Measurements from ENCODE around the gene PTPRN2.
"Not testable (repeated sequence)": the region's sequence is repeated elsewhere in the genome, so short reads cannot be mapped to it uniquely, and the experiment has no call there.

Gene PTPRN2

DNA sequence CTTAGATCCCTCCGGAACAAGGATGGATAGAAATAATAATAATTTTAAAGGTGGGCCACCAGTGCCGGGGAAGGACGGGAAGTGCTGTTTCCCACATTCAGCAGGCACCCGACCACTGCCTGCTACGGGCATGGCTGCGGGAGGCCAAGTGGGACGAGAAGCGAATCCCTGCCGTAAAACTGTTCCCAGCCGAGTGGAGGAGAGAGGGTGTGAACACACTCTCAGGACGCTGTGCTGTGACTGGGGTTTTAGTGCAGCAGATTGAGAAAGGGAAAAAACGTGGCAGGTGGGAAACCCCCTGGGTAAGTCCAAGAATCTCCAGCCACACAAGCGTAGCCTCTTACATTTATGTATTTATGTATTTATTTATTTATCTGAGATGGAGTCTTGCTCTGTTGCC lies 1092.0 kb downstream of the PTPRN2 start:
- H3K27me3 ChIP-seq (ENCODE audit: control insufficient read depth in 2 of 2, insufficient read depth in 2 of 2, low read length in 2 of 2) = no peaks in the 10 kb centered on the region
- H3K9me3 ChIP-seq (ENCODE audit: control insufficient read depth in 2 of 2, low read length in 2 of 2) = no peaks in the 10 kb centered on the region
- no peak overlapping the region for H3K27ac ChIP-seq (ENCODE audit: low read depth in 2 of 2, low read length in 2 of 2)
- H3K4me1 ChIP-seq (ENCODE audit: control insufficient read depth in 2 of 2, insufficient read depth in 2 of 2, low read length in 2 of 2) = no peaks in the 10 kb centered on the region
- no peak overlapping the region for H3K9ac ChIP-seq (ENCODE audit: low read depth in 1 of 2, low read length in 2 of 2)
- H3K4me3 ChIP-seq (ENCODE audit: low read length in 2 of 2) = no peak overlapping the region
- no peaks in the 10 kb centered on the region for H3K36me3 ChIP-seq (ENCODE audit: control insufficient read depth in 2 of 2, insufficient read depth in 2 of 2, low read length in 2 of 2)

DNA sequence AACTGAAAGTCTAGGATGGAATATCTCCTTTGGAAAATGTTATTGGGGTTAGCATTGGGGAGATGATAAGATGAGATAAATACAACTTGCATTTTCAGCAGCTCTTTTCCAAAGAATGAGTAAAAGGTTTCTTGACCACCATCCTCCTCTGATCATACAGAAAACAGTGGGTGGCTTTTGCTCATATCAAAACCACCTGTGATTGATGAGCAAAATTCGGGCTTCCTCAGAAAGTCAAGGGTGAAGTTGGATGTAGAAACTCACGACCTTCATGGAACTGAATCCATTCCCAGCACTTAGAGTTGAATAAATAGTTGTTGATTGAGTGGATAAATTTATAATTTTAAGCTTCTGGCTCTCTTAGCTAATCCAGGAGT lies 1092.5 kb downstream of the PTPRN2 start:
- no peaks in the 10 kb centered on the region for H3K4me1 ChIP-seq (ENCODE audit: control insufficient read depth in 2 of 2, insufficient read depth in 2 of 2, low read length in 2 of 2)
- H3K27ac ChIP-seq (ENCODE audit: low read depth in 2 of 2, low read length in 2 of 2) = no peak overlapping the region
- H3K4me3 ChIP-seq (ENCODE audit: low read length in 2 of 2) = no peak overlapping the region
- H3K36me3 ChIP-seq (ENCODE audit: control insufficient read depth in 2 of 2, insufficient read depth in 2 of 2, low read length in 2 of 2) = no peaks in the 10 kb centered on the region
- no peak overlapping the region for H3K9ac ChIP-seq (ENCODE audit: low read depth in 1 of 2, low read length in 2 of 2)
- no peaks in the 10 kb centered on the region for H3K9me3 ChIP-seq (ENCODE audit: control insufficient read depth in 2 of 2, low read length in 2 of 2)
- H3K27me3 ChIP-seq (ENCODE audit: control insufficient read depth in 2 of 2, insufficient read depth in 2 of 2, low read length in 2 of 2) = no peaks in the 10 kb centered on the region

DNA sequence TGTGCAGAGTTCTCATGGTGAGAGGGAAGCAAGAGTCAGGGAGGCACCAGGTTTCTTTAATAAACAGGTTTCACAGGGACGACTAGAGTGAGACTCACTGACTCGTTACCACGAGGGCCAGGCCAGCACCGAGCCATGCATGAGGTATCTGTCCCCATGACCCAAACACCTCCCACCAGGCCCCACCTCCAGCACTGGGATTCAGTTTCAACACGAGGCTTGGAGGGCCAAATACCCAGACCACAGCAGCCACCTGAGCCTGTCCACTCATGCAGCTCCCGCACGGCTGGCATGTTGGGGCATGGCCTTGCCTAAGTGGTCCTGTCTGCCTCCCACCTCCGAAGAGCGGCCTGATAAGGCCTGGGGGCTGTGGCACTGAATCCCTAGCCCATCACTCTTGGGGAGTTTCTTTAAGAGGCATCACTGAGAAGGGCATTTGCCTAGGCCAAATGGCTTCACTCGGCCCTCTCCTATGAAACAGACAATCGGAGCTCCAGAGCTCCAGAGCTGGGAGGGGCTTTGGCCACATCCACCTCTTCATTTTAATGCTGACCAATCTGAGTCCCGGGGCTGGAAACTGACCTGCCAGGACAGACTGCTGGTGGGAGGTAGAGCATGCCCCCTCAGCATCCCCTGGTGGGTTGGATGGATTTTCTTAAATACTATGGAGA lies 1093.0 kb downstream of the PTPRN2 start:
- no peaks in the 10 kb centered on the region for H3K36me3 ChIP-seq (ENCODE audit: control insufficient read depth in 2 of 2, insufficient read depth in 2 of 2, low read length in 2 of 2)
- H3K4me1 ChIP-seq (ENCODE audit: control insufficient read depth in 2 of 2, insufficient read depth in 2 of 2, low read length in 2 of 2) = no peaks in the 10 kb centered on the region
- no peak overlapping the region for H3K4me3 ChIP-seq (ENCODE audit: low read length in 2 of 2)
- H3K27ac ChIP-seq (ENCODE audit: low read depth in 2 of 2, low read length in 2 of 2) = no peak overlapping the region
- H3K9me3 ChIP-seq (ENCODE audit: control insufficient read depth in 2 of 2, low read length in 2 of 2) = no peaks in the 10 kb centered on the region
- H3K27me3 ChIP-seq (ENCODE audit: control insufficient read depth in 2 of 2, insufficient read depth in 2 of 2, low read length in 2 of 2) = no peaks in the 10 kb centered on the region
- no peak overlapping the region for H3K9ac ChIP-seq (ENCODE audit: low read depth in 1 of 2, low read length in 2 of 2)

- no peaks in the 10 kb centered on the region for H3K36me3 ChIP-seq (ENCODE audit: control insufficient read depth in 2 of 2, insufficient read depth in 2 of 2, low read length in 2 of 2)
- no peak overlapping the region for H3K9ac ChIP-seq (ENCODE audit: low read depth in 1 of 2, low read length in 2 of 2)
- no peaks in the 10 kb centered on the region for H3K9me3 ChIP-seq (ENCODE audit: control insufficient read depth in 2 of 2, low read length in 2 of 2)
- no peak overlapping the region for H3K27ac ChIP-seq (ENCODE audit: low read depth in 2 of 2, low read length in 2 of 2)
- no peaks in the 10 kb centered on the region for H3K4me1 ChIP-seq (ENCODE audit: control insufficient read depth in 2 of 2, insufficient read depth in 2 of 2, low read length in 2 of 2)
- no peak overlapping the region for H3K4me3 ChIP-seq (ENCODE audit: low read length in 2 of 2)
- H3K27me3 ChIP-seq (ENCODE audit: control insufficient read depth in 2 of 2, insufficient read depth in 2 of 2, low read length in 2 of 2) = no peaks in the 10 kb centered on the region
Measured at GRCh38 chr7:157493776-157494175, 1093.8 kb downstream of the PTPRN2 start.

- no peaks in the 10 kb centered on the region for H3K27me3 ChIP-seq (ENCODE audit: control insufficient read depth in 2 of 2, insufficient read depth in 2 of 2, low read length in 2 of 2)
- H3K36me3 ChIP-seq (ENCODE audit: control insufficient read depth in 2 of 2, insufficient read depth in 2 of 2, low read length in 2 of 2) = no peaks in the 10 kb centered on the region
- no peak overlapping the region for H3K27ac ChIP-seq (ENCODE audit: low read depth in 2 of 2, low read length in 2 of 2)
- H3K4me3 ChIP-seq (ENCODE audit: low read length in 2 of 2) = no peak overlapping the region
- H3K9ac ChIP-seq (ENCODE audit: low read depth in 1 of 2, low read length in 2 of 2) = no peak overlapping the region
- H3K4me1 ChIP-seq (ENCODE audit: control insufficient read depth in 2 of 2, insufficient read depth in 2 of 2, low read length in 2 of 2) = no peaks in the 10 kb centered on the region
- no peaks in the 10 kb centered on the region for H3K9me3 ChIP-seq (ENCODE audit: control insufficient read depth in 2 of 2, low read length in 2 of 2)
Measured at GRCh38 chr7:157493017-157493416, 1094.6 kb downstream of the PTPRN2 start.

GRCh38 chr7:157490465-157490912 lies 1097.1 kb downstream of the PTPRN2 start:
- no peak overlapping the region for H3K9ac ChIP-seq (ENCODE audit: low read depth in 1 of 2, low read length in 2 of 2)
- no peak overlapping the region for H3K4me3 ChIP-seq (ENCODE audit: low read length in 2 of 2)
- no peaks in the 10 kb centered on the region for H3K36me3 ChIP-seq (ENCODE audit: control insufficient read depth in 2 of 2, insufficient read depth in 2 of 2, low read length in 2 of 2)
- no peaks in the 10 kb centered on the region for H3K4me1 ChIP-seq (ENCODE audit: control insufficient read depth in 2 of 2, insufficient read depth in 2 of 2, low read length in 2 of 2)
- no peaks in the 10 kb centered on the region for H3K9me3 ChIP-seq (ENCODE audit: control insufficient read depth in 2 of 2, low read length in 2 of 2)
- peaks cover 0 to 1% of the 10 kb centered on the region in 2 donors for H3K27me3 ChIP-seq (ENCODE audit: control insufficient read depth in 2 of 2, insufficient read depth in 2 of 2, low read length in 2 of 2)
- no peak overlapping the region for H3K27ac ChIP-seq (ENCODE audit: low read depth in 2 of 2, low read length in 2 of 2)

- H3K9me3 ChIP-seq (ENCODE audit: control insufficient read depth in 2 of 2, low read length in 2 of 2); H3K27me3 ChIP-seq (ENCODE audit: control insufficient read depth in 2 of 2, insufficient read depth in 2 of 2, low read length in 2 of 2); H3K4me1 ChIP-seq (ENCODE audit: control insufficient read depth in 2 of 2, insufficient read depth in 2 of 2, low read length in 2 of 2); H3K4me3 ChIP-seq (ENCODE audit: low read length in 2 of 2); H3K36me3 ChIP-seq (ENCODE audit: control insufficient read depth in 2 of 2, insufficient read depth in 2 of 2, low read length in 2 of 2); H3K9ac ChIP-seq (ENCODE audit: low read depth in 1 of 2, low read length in 2 of 2); H3K27ac ChIP-seq (ENCODE audit: low read depth in 2 of 2, low read length in 2 of 2): not testable (repeated sequence)
Measured at GRCh38 chr7:157489870-157490269, 1097.8 kb downstream of the PTPRN2 start.
